SKM-1 (cell line): ENCODE measurements around the gene SPATA2L.

Experiments
- DNase-seq: peaks from one replicate; lab custom pipeline; 2025; ENCODE audit not compliant: unreplicated experiment; lab: John Stamatoyannopoulos, UW

The SPATA2L gene

DNA sequence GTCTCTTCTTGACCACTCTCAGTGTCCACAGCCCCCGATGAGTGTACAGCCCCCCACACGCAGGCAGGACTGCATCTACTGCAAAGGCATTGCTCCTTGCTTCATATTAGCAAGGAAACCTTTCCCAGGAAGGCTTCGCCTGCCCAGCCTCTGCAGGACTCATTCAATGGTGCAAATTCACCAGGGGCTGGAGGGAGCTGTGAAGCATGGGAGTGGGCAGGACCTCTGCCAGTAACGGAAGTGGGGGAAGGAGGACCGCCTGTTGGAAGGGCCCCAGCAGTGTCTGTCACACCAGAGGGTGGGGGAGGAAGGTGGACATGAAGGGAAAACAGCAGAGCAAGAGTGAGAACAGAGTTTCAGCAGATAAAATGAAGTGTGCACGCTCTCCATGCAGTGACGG is 41.4 kb downstream of the SPATA2L start:
- DNase-seq, result no peak

DNA sequence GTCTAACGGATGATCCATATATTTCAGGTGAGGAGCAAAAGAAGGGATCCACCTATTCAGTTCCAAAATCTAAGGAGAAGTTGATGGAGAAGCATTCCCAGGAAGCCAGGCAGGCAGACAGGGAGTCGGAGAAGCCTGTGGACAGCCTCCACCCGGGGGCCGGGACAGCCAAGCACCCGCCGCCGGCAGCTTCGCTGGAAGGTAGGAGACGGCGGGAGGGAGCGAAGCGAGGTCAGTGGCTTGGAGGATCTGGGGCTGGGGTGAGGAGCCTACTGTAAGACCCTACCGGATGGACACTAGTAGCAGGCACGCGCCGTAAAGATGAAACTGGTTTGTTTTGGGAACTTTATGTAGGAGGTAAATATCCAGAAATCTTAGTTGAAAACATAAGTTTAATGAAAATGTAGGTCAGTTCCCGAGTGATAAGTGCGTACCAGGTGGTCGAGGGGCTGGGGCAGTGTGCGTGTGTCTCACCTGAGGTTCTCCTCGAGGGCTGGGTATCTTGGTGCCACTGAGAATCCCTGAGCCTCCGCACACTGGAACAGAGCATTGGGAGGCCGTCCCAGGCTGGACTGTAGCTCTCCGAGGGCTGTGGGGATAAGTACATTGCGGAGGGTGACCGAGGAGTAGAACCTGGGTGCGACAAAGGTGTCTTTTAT is 43.2 kb downstream of the SPATA2L start:
- DNase-seq, result no peak

DNA sequence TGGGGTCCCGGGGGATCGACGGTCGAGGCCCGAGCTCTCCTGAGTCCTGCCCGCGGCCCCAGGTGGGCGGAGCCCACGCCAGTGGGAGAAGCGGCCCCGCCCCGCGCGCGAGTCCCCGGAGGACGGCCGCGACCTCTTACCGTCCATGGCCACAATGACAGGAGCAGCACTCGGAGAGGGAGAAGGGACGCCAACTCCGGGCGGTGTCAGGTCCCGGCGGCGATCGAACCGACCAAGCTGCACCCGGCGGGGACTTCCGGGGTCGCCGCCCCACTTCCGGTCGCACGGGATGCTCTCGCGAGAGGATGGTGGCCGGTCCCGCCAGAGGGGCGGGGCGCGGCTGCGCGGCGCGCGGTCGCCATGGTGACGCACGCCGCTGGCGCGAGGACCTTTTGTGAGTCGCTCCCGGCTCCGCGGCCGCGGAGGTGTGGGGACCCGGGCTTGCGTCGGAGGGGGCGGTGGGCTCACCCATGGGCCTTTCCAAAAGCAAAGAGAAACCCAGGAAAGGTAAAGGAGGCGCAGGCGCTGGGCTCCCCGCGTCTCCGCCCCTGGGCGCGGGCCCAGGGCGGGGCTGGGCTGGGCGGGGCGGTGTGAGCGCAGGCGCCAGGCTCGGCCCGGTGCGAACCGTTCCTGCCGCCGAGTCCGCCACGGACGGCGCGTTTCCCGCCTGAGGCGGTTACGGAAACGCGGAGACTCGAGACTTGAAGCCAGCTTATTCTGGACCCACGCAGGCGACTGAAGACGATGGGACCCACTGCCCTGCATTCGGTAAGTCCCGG is 43.9 kb downstream of the SPATA2L start, which contains the start of the genes CHMP1A and SPATA33:
Gene CHMP1A, minus strand, starts transcription at position 267 of the 779 bp plus-strand sequence. Its CDS starts 120 bp downstream, at position 147.
Gene SPATA33, plus strand, starts transcription at position 395 of the 779 bp plus-strand sequence. Its CDS starts 76 bp downstream, at position 471.
- DNase-seq, result peak; percentile 52

DNA sequence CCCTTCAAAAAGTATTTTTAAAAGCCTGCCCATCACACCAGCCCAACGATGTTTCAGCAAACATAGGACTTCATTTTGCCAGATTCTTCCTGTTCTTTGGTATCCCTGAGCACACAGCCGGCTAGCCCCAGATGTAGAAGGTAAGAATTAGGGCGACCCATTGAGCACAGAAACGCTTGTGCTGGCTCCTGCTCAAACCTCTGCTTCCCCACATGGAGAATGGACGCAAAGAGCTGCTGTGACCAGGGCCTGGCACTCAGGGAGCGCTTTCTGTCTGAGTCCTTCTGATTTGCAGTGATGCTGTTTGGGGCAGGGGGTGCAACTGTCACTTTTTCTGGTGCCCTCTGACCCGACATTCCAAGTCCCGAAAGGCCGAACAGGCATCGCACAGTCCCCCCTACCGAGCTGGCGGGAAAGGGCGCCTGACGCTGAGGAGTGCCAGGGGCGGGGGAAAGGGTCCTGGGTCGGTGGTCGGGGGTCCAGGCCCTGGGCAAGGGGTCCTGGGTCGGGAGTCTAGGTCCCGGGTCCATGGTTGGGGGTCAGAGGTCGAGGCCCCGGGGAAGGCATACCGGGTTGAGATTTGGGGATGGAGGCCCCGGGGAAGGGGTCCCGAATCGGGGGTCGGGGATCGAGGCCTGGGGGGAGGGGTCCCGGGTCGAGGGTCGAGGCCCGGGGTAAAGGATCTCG is 44.9 kb downstream of the SPATA2L start:
- DNase-seq, result no peak

DNA sequence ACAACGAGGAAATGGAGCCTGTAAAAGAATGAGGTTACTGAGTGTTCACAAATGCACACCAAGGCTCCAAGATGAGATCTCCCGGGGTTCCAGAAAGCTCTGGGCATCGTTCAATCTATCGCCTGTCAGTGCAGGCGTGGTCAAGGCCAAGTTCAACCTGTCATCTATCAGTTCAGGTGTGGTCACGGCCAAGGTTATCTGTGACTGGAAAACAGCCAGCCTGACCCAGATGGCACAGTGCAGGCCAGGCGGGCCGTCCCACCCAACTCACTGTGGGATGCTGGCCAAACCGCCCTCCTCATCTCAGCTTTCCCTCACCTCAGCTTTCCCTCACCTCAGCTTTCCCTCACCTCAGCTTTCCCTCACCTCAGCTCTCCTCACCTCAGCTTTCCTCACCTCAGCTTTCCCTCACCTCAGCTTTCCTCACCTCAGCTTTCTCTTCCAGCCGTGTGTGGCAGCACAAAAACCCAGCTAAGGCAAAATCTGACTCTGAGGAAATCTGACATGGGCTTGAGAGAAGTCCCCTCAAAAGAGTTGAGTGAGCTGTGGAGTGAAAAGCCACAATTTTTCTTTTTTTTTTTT is 46.4 kb downstream of the SPATA2L start:
- DNase-seq, result no peak

DNA sequence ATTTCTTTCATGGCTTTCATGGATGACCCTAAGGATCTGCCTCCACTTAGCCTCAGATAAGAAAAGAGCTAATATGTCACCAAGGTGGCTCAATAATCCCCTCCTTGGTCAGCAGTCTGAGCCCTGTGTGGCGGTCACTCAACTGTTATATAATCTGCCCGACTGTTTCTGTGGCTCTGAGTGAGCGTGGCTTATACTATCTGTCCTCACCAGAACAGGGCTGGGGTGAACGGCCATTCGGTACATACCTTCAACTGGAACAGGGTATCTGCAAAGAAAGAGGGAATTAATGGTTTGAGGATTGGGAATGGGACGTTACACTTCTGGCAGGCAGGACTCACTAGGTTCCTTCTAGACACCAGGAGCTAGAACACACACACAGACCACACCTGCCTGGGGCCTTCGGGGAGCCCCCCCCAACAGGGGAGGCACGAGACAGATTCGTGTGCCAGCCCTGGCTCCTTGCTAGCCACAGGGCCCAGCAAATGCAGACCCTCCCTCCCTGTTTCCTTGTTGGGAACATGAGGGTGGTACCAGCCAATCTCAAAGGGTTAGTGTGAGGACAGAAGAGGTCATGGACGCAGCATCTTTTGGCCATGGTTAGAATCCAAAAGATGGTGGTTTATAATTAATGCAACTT is 47.7 kb downstream of the SPATA2L start:
- DNase-seq, result no peak

DNA sequence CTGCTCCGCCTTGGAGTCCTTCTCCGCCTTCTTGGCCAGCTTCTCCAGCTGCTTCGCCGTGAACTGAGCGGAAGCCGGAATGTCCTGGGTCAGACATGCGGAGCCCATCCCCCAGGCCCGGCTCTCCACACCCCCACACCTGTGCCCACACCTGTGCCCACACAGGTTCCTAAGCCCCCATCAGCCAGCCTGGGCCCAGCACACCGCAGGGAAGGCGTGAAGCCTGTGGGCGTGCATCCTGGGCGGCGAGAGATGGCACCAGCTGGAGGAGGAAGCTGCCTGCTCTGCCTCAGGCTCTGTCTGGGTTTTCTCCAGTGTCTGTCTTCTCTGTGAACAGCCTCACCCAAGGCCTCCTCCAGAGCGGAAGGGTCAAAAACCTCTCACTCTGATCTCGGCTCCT is 49.9 kb downstream of the SPATA2L start:
- no peak for DNase-seq

DNA sequence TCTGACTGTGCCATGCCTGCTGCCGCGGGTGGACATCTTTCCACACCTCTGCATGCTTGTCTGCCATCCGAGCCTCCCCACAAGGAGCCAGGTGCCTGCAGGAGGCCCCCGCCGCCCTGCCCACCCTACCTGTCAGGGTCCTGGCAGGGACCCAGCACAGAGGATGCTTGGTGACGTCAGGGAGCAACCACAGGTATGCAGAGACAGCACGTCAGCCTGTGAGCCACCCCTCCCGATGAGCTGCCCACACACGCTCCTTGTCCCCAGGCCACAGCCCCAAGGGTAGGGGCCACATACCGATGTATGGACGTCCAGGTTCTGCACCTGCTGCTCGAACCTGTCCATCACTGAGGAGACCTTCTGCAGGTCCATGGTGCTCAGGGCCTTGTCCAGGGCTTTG is 54.6 kb downstream of the SPATA2L start:
- no peak for DNase-seq
